CD4-positive, alpha-beta T cell treated with Interleukin-17A for 1 hour (primary cell): ENCODE data around the gene SLC52A3.
"Not testable (repeated sequence)": the region's sequence is repeated elsewhere in the genome, so short reads cannot be mapped to it uniquely, and the experiment has no call there.

ENCODE experiments used
- DNase-seq: peaks from one replicate; pipeline ENCODE4 v3.0.0-alpha.2; 2020

SLC52A3 gene

DNA sequence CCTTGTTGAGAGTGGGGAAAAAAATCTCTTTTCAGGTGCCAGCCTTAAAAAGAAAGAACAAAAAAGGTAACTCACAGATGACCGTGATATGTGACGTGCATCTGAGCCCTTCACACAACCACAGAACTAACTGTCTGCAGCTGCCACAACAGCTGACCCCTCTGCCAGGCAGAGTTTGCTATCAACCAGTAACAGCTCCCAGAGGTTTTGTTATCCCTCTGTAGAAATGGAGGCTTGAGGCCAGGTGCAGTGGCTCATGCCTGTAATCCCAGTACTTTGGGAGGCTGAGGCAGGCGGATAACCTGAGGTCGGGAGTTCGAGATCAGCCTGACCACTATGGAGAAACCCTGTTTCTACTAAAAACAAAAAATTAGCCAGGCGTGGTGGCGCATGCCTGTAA, 42.8 kb downstream of the SLC52A3 start:
- no peak for DNase-seq

DNA sequence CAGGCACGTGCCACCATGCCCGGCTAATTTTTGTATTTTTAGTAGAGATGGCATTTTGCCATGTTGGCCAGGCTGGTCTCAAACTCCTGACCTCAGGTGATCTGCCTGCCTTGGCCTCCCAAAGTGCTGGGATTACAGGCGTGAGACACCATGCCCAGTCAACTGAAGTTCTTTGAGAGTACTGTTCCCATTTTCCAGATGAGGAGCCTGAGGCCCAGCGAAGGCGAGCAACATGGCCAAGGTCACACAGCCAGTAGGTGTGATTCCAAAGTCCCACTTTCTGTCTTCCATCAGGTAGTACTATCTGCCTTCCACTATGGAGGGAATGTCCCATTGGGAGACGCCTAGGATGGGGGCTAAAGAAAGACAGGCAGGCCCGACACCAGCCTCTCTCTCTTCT, 43.5 kb downstream of the SLC52A3 start:
- not testable (repeated sequence) for DNase-seq

DNA sequence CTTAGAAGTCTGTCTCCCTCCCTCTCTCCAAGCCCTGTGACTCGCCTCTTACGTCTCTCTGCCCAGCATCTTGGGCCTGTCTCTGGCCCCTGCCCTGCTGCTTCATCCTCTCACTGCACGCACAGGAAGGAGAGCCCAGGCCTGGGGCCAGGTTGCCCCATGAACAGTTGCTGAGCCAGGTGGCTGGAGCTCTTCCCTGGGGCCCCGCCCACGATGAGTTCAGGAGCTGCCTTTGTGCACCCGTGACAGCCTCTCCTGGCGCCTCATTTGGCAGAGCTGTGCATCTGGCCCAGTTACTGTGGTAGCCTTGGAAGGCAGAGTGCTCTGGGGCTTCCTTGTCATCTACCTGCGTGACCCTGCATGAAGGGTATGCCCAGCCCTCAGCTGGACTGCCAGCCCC, 44.5 kb downstream of the SLC52A3 start:
- no peak for DNase-seq

DNA sequence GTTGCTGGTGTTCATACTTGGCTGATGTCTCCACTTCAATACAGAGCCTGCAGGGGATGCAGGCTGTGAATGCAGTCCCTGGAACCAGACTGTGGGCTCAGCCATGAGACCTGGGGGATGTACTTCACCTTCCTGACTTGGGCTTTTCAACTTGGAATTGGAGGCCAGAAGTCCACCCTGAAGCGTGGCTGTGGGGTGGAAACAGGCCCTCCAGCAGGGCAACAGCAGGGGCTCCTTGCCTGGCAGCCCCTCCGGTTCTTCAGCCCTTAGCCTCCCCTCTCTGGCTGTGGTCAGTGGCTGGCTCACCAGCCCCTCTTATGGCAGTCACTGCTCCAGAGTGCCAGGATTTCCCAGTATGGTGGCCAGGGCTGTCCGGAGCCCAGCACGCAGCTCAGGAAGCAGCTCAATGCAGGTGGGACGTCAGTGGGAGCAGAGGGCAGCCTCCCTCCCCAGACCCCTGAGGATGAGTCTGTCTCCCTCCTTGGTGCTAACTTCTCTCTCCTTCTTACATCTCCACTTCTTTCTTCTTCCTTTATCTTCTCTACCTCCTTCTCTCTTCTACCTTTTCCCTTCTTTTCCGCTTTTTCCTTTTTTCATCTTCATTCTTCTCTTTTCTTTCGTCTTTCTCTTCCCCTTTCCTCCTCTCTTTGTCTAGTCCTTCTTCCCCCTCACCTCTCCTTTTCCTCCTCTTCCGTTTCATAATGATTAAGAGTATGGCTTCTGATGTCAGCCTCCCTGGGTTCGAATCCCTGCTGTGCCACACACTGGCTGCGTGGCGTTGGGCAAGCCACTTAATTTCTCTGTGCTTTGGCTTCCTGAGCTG, 45.3 kb downstream of the SLC52A3 start:
- DNase-seq = no peak

DNA sequence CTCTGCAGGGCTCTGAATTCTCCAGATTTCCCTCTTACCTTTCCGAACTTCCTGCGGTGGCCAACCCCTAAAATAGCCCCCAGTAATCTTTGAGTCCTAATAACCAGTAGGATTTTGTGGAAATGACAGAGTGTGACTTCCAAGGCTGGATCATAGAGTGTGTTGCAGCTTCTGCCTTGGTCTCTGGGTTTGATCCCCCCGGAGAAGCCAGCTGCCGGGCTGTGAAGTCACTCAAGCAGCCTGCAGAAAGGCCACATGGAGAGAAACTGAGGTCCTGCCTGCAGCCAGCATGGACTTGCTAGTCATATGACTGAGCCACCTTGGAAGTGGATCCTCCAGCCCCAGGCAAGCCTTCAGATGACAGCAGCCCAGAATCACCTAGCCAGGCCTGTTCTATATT, 46.4 kb downstream of the SLC52A3 start:
- DNase-seq = no peak

DNA sequence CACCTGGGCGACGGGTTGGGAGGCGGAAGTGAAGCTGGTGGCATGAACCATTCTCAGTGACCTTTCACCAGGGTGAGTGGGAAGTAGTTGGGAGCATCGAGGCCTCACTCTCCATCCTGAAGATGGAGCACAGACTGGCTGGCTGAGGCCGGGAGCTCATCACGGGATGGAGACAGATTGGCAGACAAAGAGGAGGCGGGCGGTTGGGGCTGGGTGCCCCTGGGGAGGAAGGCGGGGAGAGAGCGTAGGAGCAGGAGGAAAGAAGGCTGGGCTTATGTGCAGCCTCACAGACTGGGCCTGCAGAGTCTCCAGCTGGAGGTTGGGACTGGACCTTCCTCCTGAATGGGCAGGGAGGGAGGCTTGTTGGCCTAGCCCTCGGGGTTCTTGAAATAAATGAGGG, 48.5 kb downstream of the SLC52A3 start:
- DNase-seq = no peak

DNA sequence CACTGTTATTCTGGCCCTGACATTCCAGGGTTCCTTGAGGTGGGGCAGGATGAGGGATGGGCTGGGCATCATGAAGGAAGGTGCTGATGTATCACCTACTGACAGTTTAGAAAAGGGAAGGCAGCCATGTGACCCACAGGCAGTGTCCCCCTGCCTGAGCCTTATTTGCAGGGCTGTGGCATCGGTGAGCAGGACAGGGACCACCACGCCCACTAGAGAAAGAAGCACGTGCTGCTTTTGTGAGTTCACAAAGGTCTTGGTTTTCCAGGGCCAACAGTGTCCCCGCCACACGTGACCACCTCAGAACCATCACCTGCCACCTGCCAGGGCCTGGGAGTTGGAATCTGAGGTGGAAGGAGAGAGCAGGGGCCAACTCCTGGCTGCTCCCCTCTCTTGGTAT, 49.2 kb downstream of the SLC52A3 start:
- DNase-seq = no peak

DNA sequence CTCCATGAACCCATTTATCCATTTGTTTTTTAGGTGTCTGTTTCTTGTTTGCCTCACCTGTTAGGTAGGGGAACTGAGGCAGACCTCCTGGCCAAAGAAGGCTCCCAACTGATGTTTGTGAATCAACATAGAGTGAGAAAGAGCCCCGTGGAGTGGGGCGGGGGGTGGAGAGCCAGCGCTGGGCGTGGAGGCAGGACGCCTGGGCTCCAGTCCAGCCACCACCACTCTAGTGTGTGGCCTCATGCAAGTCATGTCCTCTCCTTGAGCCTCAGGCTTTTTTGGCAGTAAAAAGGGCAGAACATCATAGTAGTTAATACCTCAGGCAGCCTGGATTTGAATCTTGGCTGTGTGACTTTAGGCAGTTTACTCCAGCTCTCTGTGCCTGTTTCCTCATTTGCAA, 50.5 kb downstream of the SLC52A3 start:
- no peak for DNase-seq

DNA sequence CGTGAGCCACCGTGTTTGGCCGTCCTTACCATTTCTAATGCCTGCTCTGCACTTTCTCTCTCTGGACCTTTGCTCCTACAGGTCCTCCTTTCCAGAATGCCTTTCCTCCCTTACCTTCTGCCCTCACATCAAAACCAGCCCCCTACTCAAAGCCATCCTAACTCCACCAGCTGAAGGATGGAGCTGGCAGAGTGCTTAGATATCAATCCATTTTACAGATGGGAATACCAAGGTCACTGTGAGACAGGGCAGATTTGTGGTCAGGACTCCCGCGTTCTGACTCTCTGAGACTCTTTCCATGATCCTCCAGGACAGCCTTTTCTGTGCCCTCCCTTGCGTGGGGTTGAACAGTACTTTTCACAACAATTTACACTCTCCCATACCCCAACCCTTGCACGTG, 51.0 kb downstream of the SLC52A3 start:
- DNase-seq = no peak

DNA sequence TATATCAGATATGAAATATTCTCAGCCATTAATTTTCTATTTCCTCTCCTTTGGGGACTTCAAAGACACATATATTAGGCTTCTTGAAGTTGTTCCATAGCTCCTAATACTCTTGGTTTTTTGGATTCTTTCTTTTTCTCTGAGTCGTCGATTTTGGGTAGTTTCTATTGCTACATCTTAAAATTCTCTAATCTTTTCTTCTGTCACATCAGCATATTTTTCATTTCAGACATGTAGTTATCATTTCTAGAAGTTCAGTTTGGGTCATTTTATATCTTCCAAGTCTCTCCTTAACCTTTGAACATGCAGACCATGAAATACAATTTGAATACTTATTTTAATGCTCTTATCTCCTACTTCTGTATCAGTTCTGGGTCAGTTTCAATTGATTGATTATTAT, 53.8 kb downstream of the SLC52A3 start:
- DNase-seq = no peak

DNA sequence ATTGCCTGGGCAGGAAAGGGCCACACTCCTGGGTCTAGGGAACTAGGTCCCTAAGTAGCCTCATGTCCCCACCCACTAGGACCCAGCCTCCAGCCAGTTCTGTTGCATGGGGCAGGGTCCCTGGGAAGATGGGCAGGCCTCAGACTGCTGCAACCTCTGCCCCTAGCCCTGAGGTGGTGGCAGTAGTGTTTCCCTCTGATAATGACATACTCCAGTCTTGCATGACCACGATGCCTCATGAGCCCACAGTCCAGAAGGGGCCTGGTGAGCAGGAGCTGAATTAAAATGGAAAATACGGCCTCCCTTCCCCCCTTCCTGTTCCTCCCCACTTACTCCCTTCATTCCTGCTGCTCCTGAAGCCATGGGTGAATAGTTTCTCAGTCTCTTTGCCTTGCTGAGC, 56.7 kb downstream of the SLC52A3 start:
- no peak for DNase-seq

DNA sequence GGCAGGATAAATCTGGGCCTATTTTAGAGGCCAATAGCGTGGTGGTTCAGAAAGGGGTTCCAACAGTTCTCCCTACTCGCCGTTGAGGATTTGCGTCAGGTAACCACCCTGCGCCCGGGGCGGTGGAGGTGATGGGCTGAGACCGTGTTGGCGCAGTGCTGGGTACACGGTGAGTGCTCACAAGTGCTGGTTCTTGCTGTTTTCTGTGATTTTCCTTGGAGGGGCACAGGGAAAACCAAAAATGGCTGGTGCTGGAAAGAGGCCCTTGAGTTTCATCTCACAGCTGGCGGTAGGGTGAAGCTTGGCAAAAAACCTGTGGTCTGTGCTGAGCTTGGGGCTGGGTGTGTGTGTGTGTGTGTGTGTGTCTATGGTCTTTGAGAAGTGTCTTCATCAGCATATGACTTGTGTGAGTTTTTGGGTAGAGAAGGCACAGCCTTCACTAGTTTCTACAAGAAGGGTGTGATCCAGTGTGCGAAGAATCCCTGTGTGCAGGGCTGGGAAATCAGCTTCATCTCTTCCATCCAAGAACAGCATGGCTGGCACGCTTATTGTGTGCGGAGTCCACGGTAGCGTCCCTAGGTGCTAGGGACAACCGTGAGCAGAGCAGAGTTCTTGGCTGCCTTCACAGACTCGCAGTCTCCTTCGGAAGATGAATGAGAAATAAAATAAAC, 57.4 kb downstream of the SLC52A3 start:
- DNase-seq = no peak
